Stimulated activated CD8-positive, alpha-beta memory T cell treated with anti-CD3 and anti-CD28 coated beads, Interleukin-2, amount 100 ng/mL, for 48 hours (primary cell): ENCODE measurements around the gene NRDC.

Experiments
- DNase-seq, 2 donors: peaks; one replicate each; pipeline ENCODE4 v3.0.0-alpha.2; 2020; ENCODE audit warnings: low read depth in 2 of 2

Gene NRDC

GRCh38 chr1:51768971-51769588, 109.4 kb downstream of the NRDC start:
- no peak for DNase-seq

- no peak for DNase-seq
These were observed 117.2 kb downstream of the NRDC start for GRCh38 chr1:51761351-51761750.

GRCh38 chr1:51760872-51761271, 117.7 kb downstream of the NRDC start:
- DNase-seq = no peak

GRCh38 chr1:51758310-51758709, 120.2 kb downstream of the NRDC start:
- DNase-seq = no peak

GRCh38 chr1:51756290-51756689, 122.2 kb downstream of the NRDC start:
- no peak for DNase-seq

GRCh38 chr1:51755437-51755836, 123.1 kb downstream of the NRDC start:
- DNase-seq = no peak

- DNase-seq = no peak
These were observed 123.9 kb downstream of the NRDC start for GRCh38 chr1:51754666-51755065.

- no peak for DNase-seq
These were observed 124.6 kb downstream of the NRDC start for GRCh38 chr1:51753969-51754368.

- DNase-seq = no peak
These were observed 126.2 kb downstream of the NRDC start for GRCh38 chr1:51752073-51752948.

GRCh38 chr1:51750729-51751128, 127.8 kb downstream of the NRDC start:
- DNase-seq = no peak

- no peak for DNase-seq
These were observed 128.3 kb downstream of the NRDC start for GRCh38 chr1:51750218-51750617.

GRCh38 chr1:51749151-51749550, 129.4 kb downstream of the NRDC start:
- no peak for DNase-seq

- DNase-seq = no peak
These were observed 133.3 kb downstream of the NRDC start for GRCh38 chr1:51745304-51745570.

- no peak for DNase-seq
These were observed 133.8 kb downstream of the NRDC start for GRCh38 chr1:51744506-51745303.

GRCh38 chr1:51741121-51741681, 137.3 kb downstream of the NRDC start:
- DNase-seq = no peak

- DNase-seq = no peak
These were observed 137.9 kb downstream of the NRDC start for GRCh38 chr1:51740652-51741051.
